HG03108 (cell line): ENCODE data around the gene ZNRF3.
"Not testable (repeated sequence)": the region's sequence is repeated elsewhere in the genome, so short reads cannot be mapped to it uniquely, and the experiment has no call there.

Source experiments
- ATAC-seq: cut with Tn5 transposase; IDR thresholded peaks from one replicate; pipeline ENCODE4 v1.9.1; 2021; ENCODE audit warnings: moderate library complexity; ENCODE audit not compliant: unreplicated experiment

Gene ZNRF3

GRCh38 chr22:28929197-28929596, 45.8 kb downstream of the ZNRF3 start:
- ATAC-seq, result no peak

GRCh38 chr22:28930357-28931007, 47.1 kb downstream of the ZNRF3 start:
- ATAC-seq, result no peak

GRCh38 chr22:28931844-28932567, 48.6 kb downstream of the ZNRF3 start:
- no peak for ATAC-seq

- no peak for ATAC-seq
Observed at GRCh38 chr22:28933321-28933720, 49.9 kb downstream of the ZNRF3 start.

GRCh38 chr22:28934026-28934425, 50.7 kb downstream of the ZNRF3 start:
- ATAC-seq, result no peak

GRCh38 chr22:28935140-28935539, 51.8 kb downstream of the ZNRF3 start:
- no peak for ATAC-seq

GRCh38 chr22:28935713-28936112, 52.3 kb downstream of the ZNRF3 start:
- no peak for ATAC-seq

GRCh38 chr22:28936200-28936599, 52.8 kb downstream of the ZNRF3 start:
- ATAC-seq, result no peak

GRCh38 chr22:28937206-28938025, 54.0 kb downstream of the ZNRF3 start:
- no peak for ATAC-seq

GRCh38 chr22:28938286-28938833, 55.0 kb downstream of the ZNRF3 start:
- ATAC-seq, result no peak

GRCh38 chr22:28939394-28939793, 56.0 kb downstream of the ZNRF3 start:
- no peak for ATAC-seq

- no peak for ATAC-seq
Observed at GRCh38 chr22:28939932-28940331, 56.6 kb downstream of the ZNRF3 start.

- ATAC-seq, result no peak
Observed at GRCh38 chr22:28940441-28940840, 57.1 kb downstream of the ZNRF3 start.

GRCh38 chr22:28942333-28942732, 59.0 kb downstream of the ZNRF3 start:
- ATAC-seq, result no peak

GRCh38 chr22:28942801-28943500, 59.6 kb downstream of the ZNRF3 start:
- no peak for ATAC-seq

GRCh38 chr22:28943501-28943879, 60.1 kb downstream of the ZNRF3 start:
- ATAC-seq, result no peak

- ATAC-seq, result no peak
Observed at GRCh38 chr22:28947125-28947524, 63.8 kb downstream of the ZNRF3 start.

- no peak for ATAC-seq
Observed at GRCh38 chr22:28948424-28948823, 65.1 kb downstream of the ZNRF3 start.

GRCh38 chr22:28948860-28949551, 65.6 kb downstream of the ZNRF3 start:
- ATAC-seq, result not testable (repeated sequence)

GRCh38 chr22:28949788-28950187, 66.4 kb downstream of the ZNRF3 start:
- ATAC-seq, result no peak
